GM12892 (cell line): ENCODE measurements around the gene INPP5E.

Experiments
- POLR2A ChIP-seq: IDR thresholded peaks from 2 replicates; pipeline ENCODE4 v1.6.1; 2011; ENCODE audit warnings: low read depth, low read length, control low read depth
- POLR2AphosphoS5 ChIP-seq: IDR thresholded peaks from 2 replicates; pipeline ENCODE4 v1.6.1; 2011; ENCODE audit warnings: low read depth, low read length, control low read depth
- TAF1 ChIP-seq: IDR thresholded peaks from 2 replicates; pipeline ENCODE4 v1.6.1; 2011; ENCODE audit warnings: low read depth, mild to moderate bottlenecking, control low read depth, low read length, borderline replicate concordance

DNA sequence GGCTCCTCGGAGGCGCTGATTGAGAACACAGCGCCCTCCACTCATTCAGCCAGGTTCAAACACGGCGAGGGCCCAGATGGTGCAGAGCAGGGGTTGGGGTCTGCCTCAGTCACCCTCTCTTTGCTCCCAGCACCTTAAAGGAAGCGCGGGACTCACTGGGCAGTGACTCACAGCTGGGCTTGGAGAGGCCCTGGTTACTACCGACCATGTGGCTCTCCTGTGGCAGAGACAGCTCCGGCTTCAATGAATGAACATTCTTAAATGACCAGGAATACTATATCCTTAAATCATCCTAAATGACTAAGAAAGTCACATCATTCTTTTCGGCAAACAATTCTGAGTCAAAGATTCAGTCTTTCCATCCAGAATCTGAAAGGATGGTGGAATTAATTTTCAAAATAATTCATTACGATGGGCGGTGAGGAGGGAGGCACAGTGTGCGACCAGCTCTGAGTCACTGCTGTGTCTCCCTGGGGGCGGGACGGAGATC lies 1.6 kb upstream of the INPP5E start:
- TF ChIP-seq POLR2AphosphoS5 (no peak), POLR2A (no peak), TAF1 (no peak)
